OCI-LY3 (cell line): ENCODE results near the gene ANK2.

Experiments
- H2AFZ ChIP-seq: fragments of 200-600, 300-600 bp; shearing (Covaris generic); 2 replicates; pipeline ENCODE4 v1.6.0; 2014; ENCODE audit warnings: antibody characterized with exemption, low read depth, low read length
- H3K27ac ChIP-seq: fragments of 200-600, 300-600 bp; sonication (generic); 2 replicates; pipeline ENCODE4 v1.5.1; 2014; ENCODE audit warnings: mild to moderate bottlenecking, low read length, moderate library complexity, mixed read lengths
- H3K27me3 ChIP-seq: fragments of 200-600, 300-600 bp; sonication (generic); 2 replicates; pipeline ENCODE4 v1.6.1; 2014; ENCODE audit warnings: low read depth, low read length, mixed read lengths
- H3K36me3 ChIP-seq: fragments of 200-600, 300-600 bp; sonication (generic); replicated peaks from 2 replicates; pipeline ENCODE3; 2014; ENCODE audit warnings: low read depth, low read length, mixed read lengths
- H3K4me1 ChIP-seq: fragments of 300-600, 200-600 bp; sonication (generic); 2 replicates; pipeline ENCODE4 v1.6.1; 2014; ENCODE audit warnings: low read length, mixed read lengths
- H3K4me2 ChIP-seq: fragments of 200-600, 300-600 bp; sonication (generic); 2 replicates; pipeline ENCODE4 v1.6.1; 2014; ENCODE audit warnings: low read length, mixed read lengths
- H3K4me3 ChIP-seq: fragments of 300-600, 200-600 bp; sonication (generic); 2 replicates; pipeline ENCODE4 v1.5.1; 2014; ENCODE audit warnings: antibody characterized with exemption, mild to moderate bottlenecking, low read length, moderate library complexity
- H3K79me2 ChIP-seq: fragments of 300-600, 200-600 bp; shearing (Covaris generic); 2 replicates; pipeline ENCODE4 v1.6.1; 2014; ENCODE audit warnings: mild to moderate bottlenecking, low read length, mixed read lengths
- H3K9ac ChIP-seq: fragments of 300-600, 200-600 bp; shearing (Covaris generic); 2 replicates; pipeline ENCODE4 v1.6.0; 2014; ENCODE audit warnings: mild to moderate bottlenecking, low read length, moderate library complexity
- H3K9me3 ChIP-seq: fragments of 200-600, 300-600 bp; shearing (Covaris generic); 2 replicates; pipeline ENCODE4 v1.6.1; 2014; ENCODE audit warnings: low read length, mixed read lengths; ENCODE audit not compliant: insufficient read depth
- H4K20me1 ChIP-seq: fragments of 200-600, 300-600 bp; sonication (generic); 2 replicates; pipeline ENCODE4 v1.6.1; 2016; ENCODE audit warnings: low read length, mixed read lengths; ENCODE audit not compliant: insufficient read depth
- CTCF ChIP-seq: fragments of 200-600, 300-600 bp; sonication (generic); IDR thresholded peaks from 2 replicates; pipeline ENCODE4 v1.5.1; 2014; ENCODE audit warnings: antibody characterized with exemption, low read length, low read depth
- EZH2phosphoT487 ChIP-seq: fragments of 200-600 bp; shearing (Covaris generic); IDR thresholded peaks from 2 replicates; pipeline ENCODE4 v1.6.1; 2018; ENCODE audit warnings: antibody characterized with exemption, mixed run types, low read depth

Gene ANK2

GRCh38 chr4:113049421-113050370, at the start of gene ANK2:
Gene ANK2, plus strand, starts transcription at chr4:113049653. Its CDS starts 76 bp downstream, at chr4:113049729.
- no peak within 1 kb of the TSS for H3K9ac ChIP-seq

GRCh38 chr4:113003841-113004240, 45.6 kb upstream of the ANK2 start:
- Histone ChIP-seq H3K27me3 (no peaks in the 10 kb centered on the region), H3K9me3 (no peaks in the 10 kb centered on the region), H3K4me1 (no peaks in the 10 kb centered on the region), H3K27ac (no peak overlapping the region), H3K9ac (no peak overlapping the region), H3K4me2 (no peak overlapping the region), H3K36me3 (no peaks in the 10 kb centered on the region), H4K20me1 (no peaks in the 10 kb centered on the region), H3K79me2 (no peaks in the 10 kb centered on the region), H2AFZ (no peak overlapping the region), H3K4me3 (no peak overlapping the region)
- TF ChIP-seq EZH2phosphoT487 (no peak), CTCF (no peak)

More at GRCh38 chr4:113049421-113050370, at the start of gene ANK2:
- Histone ChIP-seq H3K27me3 (no peaks in the 10 kb centered on the region), H3K27ac (no peak within 1 kb of the TSS), H2AFZ (no peak within 1 kb of the TSS), H3K4me3 (no peak within 1 kb of the TSS), H3K79me2 (no peaks in the 10 kb centered on the region), H4K20me1 (no peaks in the 10 kb centered on the region), H3K36me3 (no peaks in the 10 kb centered on the region), H3K4me2 (no peak within 1 kb of the TSS), H3K4me1 (peaks cover 30% of the 10 kb centered on the region), H3K9me3 (no peaks in the 10 kb centered on the region)
- TF ChIP-seq EZH2phosphoT487 (no peak), CTCF (no peak)

- no peak overlapping the region for H2AFZ ChIP-seq
- H3K36me3 ChIP-seq = no peaks in the 10 kb centered on the region
- H3K4me3 ChIP-seq = no peak overlapping the region
- TF ChIP-seq EZH2phosphoT487 = no peak
- no peak for TF ChIP-seq CTCF
- no peak overlapping the region for H3K9ac ChIP-seq
- H4K20me1 ChIP-seq = no peaks in the 10 kb centered on the region
- H3K27me3 ChIP-seq = no peaks in the 10 kb centered on the region
- no peak overlapping the region for H3K4me2 ChIP-seq
- no peak overlapping the region for H3K27ac ChIP-seq
- no peaks in the 10 kb centered on the region for H3K79me2 ChIP-seq
- no peaks in the 10 kb centered on the region for H3K9me3 ChIP-seq
- H3K4me1 ChIP-seq = no peaks in the 10 kb centered on the region
Measured at GRCh38 chr4:113004655-113005054, 44.8 kb upstream of the ANK2 start.

- H3K79me2 ChIP-seq = no peaks in the 10 kb centered on the region
- no peaks in the 10 kb centered on the region for H3K9me3 ChIP-seq
- no peak overlapping the region for H3K9ac ChIP-seq
- H3K4me1 ChIP-seq = no peaks in the 10 kb centered on the region
- H3K4me2 ChIP-seq = no peak overlapping the region
- no peaks in the 10 kb centered on the region for H3K27me3 ChIP-seq
- H4K20me1 ChIP-seq = no peaks in the 10 kb centered on the region
- TF ChIP-seq EZH2phosphoT487 (no peak), CTCF (no peak)
- no peak overlapping the region for H2AFZ ChIP-seq
- H3K4me3 ChIP-seq = no peak overlapping the region
- H3K36me3 ChIP-seq = no peaks in the 10 kb centered on the region
- H3K27ac ChIP-seq = no peak overlapping the region
Measured at GRCh38 chr4:113006632-113007031, 42.8 kb upstream of the ANK2 start.
